ENCODE data around the gene BAHCC1. TPM values are rescaled to one million over a fixed set of nuclear protein-coding genes. Genes with fewer than 3 reads are reported as not detected.

The BAHCC1 gene
- total and polyA plus RNA-seq, 9 donors: 6.9 to 17.4 (median 14.7) TPM

DNA sequence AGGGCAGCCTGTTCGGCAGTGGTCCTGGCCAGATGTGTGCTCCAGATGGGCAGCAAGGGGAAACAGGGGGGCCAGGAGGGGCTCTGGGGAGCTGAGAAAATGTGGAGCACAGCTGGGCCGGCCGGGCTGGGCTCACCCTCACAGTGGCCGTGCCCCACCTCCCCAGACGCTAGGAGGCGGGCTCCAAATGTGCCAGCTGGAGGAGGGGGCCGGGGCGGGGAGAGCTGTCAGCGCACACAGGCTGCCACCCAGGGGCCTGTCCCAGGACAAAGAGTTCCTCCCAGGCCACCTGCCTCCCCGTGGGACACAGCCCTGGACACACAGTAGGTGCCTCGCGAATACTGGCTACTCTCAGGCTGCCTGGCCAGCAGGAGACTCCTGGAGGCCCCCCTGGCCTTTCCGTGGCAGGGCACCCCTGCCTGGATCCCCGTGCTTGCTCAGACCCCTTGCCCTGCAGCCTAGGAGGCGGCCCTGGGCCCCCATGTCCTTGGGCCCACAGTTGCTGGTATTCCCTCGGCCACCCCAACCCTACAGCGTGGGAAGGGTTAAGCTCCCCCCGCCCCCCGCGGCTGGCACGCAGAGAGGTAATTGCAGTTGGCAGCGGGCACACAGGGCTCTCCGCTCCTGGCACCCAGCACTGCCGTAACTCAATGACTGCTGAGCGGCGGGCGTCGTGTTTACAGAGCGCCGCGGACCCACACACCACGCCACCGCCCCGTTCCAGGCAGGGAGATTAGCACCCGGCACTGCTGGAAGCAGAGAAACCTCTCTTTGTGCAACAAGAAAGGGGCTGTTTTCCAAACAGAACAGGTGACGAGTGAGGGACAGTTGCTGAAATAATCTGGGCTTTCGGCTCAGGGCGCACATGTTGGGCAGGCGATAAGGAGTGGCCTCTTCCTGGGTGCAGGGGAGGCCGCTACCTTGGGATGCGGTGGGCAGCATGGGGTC lies 32.2 kb downstream of the BAHCC1 start:
- WGBS (ENCODE audit: insufficient coverage): 58% methylated on average over 34 of the region's 41 CpGs
- no peaks in the 10 kb centered on the region for H3K36me3 ChIP-seq (ENCODE audit: control insufficient read depth, insufficient read depth, low read length)
- peaks cover 75% of the 10 kb centered on the region for H3K4me1 ChIP-seq (ENCODE audit: control insufficient read depth, insufficient read depth, low read length)
- H3K9me3 ChIP-seq (replicated peaks; ENCODE audit: control insufficient read depth, low read depth, low read length): no peaks in the 10 kb centered on the region
- no peak overlapping the region for H3K4me3 ChIP-seq (ENCODE audit: low read length)
- DNase-seq: peak; percentile 86
- no peaks in the 10 kb centered on the region for H3K27me3 ChIP-seq (ENCODE audit: control insufficient read depth, insufficient read depth, low read length)
- H3K27ac ChIP-seq (ENCODE audit: low read length): peak overlapping the region; percentile 87

DNA sequence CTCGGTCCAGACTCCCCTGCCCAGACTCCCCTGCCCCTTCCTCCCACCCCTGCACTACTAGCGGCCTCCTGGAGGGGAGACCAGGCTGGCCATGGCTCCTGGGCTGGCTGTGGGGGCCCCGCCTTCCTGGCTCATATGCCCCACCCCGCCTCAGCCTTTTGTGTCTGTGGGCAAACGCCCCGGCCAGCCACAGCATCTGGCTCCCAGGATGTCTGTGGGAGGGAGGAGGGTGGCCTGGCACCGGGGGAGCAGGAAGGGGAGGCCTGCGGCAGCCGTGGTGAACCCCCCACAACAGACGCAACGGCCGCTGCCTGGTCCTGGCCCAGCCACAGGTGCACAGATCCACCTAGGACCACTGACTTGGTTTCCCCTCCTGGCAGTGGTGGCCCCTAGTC lies 32.9 kb downstream of the BAHCC1 start:
- WGBS (ENCODE audit: insufficient coverage): 74% methylated on average over 5 of the region's 12 CpGs
- Histone ChIP-seq H3K4me1 (ENCODE audit: control insufficient read depth, insufficient read depth, low read length) (peaks cover 73% of the 10 kb centered on the region), H3K27me3 (ENCODE audit: control insufficient read depth, insufficient read depth, low read length) (no peaks in the 10 kb centered on the region), H3K27ac (ENCODE audit: low read length) (peak overlapping the region; percentile 87), H3K36me3 (ENCODE audit: control insufficient read depth, insufficient read depth, low read length) (no peaks in the 10 kb centered on the region), H3K9me3 (replicated peaks; ENCODE audit: control insufficient read depth, low read depth, low read length) (no peaks in the 10 kb centered on the region), H3K4me3 (ENCODE audit: low read length) (no peak overlapping the region)
- DNase-seq: no peak

DNA sequence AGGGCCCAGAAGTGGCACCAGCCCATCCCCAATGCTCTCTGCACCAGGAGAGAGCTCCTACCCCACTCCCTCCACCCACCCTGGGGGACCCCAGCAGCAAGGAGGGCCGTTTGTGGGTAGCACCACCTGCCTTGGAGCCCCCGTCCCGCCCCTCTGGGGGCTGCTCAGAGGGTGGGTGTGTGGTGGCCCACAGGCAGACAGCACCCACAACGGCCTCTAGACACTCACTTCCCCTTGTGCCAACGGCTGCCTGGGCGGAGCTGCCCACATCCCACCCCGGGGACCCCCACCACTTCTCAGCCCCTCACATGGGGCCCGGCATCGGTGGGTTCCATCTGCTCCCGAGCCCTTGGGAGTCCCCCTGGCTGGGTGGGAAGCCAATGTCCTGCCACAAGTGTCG lies 33.3 kb downstream of the BAHCC1 start:
- Histone ChIP-seq H3K27ac (ENCODE audit: low read length) (no peak overlapping the region), H3K36me3 (ENCODE audit: control insufficient read depth, insufficient read depth, low read length) (no peaks in the 10 kb centered on the region), H3K4me1 (ENCODE audit: control insufficient read depth, insufficient read depth, low read length) (peaks cover 73% of the 10 kb centered on the region), H3K9me3 (replicated peaks; ENCODE audit: control insufficient read depth, low read depth, low read length) (no peaks in the 10 kb centered on the region), H3K4me3 (ENCODE audit: low read length) (no peak overlapping the region), H3K27me3 (ENCODE audit: control insufficient read depth, insufficient read depth, low read length) (no peaks in the 10 kb centered on the region)
- DNase-seq: no peak
- WGBS (ENCODE audit: insufficient coverage): 62% methylated on average over 4 of the region's 11 CpGs

DNA sequence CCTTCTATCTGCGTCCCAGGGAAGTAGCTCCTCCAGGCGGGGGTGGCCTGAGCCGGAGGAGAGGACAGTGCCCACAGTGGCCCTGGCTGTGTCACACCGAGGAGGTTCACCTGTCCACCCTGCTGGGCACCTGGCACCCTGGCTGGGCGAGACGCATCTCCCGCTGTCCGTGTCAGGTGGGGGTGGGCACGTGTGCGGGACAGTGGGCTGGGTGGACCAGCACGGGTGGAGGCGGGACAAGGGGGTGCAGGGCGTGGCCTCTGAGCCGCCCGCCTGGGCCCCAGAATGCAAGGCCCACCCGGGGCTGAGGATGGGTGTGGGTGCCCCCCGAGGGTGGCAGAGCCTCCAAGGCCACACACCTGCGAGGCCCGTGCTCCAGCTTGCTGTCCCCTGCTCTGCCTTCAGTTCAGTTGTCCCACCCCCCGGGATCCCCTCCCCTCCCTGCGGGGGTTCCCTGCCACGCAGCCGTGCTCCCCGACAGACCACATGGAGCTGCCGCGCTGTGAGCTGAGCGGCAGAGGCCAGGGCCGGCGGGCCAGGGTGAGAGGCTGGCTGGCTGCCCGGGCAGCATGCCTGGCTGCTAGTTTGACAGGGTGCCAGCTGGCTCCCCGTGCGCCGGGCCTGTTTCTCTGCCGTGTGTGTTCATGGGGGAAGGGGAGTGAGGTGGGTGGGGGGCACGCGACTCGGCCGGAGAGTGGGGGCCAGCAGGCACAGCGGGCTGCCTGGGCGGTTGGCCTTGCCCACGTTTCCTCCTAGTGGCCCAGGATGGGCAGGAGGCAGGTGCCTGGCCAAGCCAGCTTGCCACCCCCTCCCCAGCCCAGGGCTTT lies 33.9 kb downstream of the BAHCC1 start:
- Histone ChIP-seq H3K4me3 (ENCODE audit: low read length) (no peak overlapping the region), H3K4me1 (ENCODE audit: control insufficient read depth, insufficient read depth, low read length) (peaks cover 73% of the 10 kb centered on the region), H3K9me3 (replicated peaks; ENCODE audit: control insufficient read depth, low read depth, low read length) (no peaks in the 10 kb centered on the region), H3K36me3 (ENCODE audit: control insufficient read depth, insufficient read depth, low read length) (no peaks in the 10 kb centered on the region), H3K27me3 (ENCODE audit: control insufficient read depth, insufficient read depth, low read length) (no peaks in the 10 kb centered on the region), H3K27ac (ENCODE audit: low read length) (peak overlapping the region; percentile 47)
- peak; percentile 83 for DNase-seq
- WGBS (ENCODE audit: insufficient coverage): 32% methylated on average over 23 of the region's 41 CpGs

DNA sequence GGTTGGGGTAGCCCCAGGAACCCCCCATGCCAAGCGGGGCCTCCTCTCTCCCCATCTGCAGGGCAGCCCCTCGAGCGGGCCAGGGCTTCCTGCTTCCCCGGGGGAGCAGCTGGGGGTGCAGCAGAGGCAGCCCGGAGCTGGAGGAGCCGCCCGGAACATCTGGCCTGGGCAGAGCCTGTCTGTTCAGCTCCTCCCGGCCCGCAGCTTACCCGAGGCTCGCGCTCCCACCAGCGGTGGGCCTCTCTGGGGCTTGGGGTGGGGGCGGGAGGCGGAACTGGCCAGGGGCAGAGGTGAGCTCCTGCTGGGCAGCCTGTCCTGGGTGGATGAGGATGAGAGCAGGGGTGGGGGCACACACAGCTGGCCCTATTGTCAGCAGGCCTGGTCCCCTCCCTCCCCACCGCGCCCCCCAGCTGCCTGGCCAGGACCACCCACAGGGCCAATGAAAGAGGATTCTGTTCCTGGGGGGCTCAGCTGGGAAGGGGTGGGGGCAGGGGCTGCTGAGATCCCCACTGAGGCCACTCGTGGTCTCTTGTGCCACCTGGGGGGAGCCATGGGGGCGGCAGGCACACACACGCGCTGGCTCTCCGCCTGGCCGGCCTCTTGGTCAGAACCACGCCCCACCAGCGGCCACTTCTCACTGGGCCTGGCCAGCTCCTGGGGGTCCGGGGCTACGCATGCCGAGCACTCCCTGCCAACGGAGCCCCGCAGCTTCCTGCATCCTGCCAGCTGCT lies 34.7 kb downstream of the BAHCC1 start:
- no peaks in the 10 kb centered on the region for H3K27me3 ChIP-seq (ENCODE audit: control insufficient read depth, insufficient read depth, low read length)
- H3K4me3 ChIP-seq (ENCODE audit: low read length): no peak overlapping the region
- DNase-seq: peak; percentile 84
- no peaks in the 10 kb centered on the region for H3K9me3 ChIP-seq (replicated peaks; ENCODE audit: control insufficient read depth, low read depth, low read length)
- H3K36me3 ChIP-seq (ENCODE audit: control insufficient read depth, insufficient read depth, low read length): no peaks in the 10 kb centered on the region
- H3K4me1 ChIP-seq (ENCODE audit: control insufficient read depth, insufficient read depth, low read length): peaks cover 80% of the 10 kb centered on the region
- peak overlapping the region; percentile 47 for H3K27ac ChIP-seq (ENCODE audit: low read length)
- WGBS (ENCODE audit: insufficient coverage): 20% methylated on average over 20 of the region's 30 CpGs

DNA sequence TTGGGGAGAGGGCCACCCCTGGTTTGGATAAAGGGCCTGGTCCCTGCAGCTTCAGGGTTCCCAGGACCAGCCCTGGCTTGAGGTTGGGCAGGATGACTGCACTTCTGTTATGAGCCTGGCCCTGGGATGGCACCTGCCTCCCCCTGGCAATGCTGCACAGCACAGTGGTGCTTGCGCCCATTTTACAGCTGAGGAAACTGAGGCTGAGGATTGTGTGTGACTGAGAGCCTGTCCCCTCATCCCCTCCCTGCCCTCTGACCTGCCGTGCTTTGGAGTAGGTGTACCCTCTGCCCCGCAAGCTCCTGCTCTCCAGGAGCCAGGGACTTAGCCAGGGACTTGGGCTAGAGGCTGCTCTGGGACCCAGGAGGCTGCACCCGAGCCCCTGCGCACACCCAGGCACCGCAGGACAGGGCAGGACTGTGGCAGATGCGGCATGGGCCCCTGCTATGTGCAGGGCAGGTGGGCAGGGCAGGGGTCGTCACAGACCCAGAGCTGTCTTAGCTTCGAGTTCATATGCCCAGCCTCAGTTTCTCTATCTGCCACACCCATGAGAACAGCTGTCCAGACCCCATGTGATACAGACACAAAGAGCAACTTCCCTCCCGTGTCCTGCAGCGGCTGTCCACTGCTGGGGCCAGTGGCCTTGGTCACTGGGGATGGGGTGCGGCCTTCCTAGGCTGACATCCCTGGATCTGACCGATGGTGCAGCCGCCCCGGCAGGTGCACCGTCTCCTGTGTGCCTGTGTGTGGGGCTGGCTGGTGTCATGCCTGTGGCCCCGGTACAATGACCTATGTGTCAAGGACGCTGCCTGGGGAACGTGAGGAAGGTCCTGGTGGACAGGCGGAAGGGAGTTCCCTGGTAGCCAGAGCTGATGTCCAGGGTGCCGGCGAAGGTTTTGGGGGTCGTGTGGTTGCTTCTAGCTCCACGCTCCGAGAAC lies 36.6 kb downstream of the BAHCC1 start:
- H3K4me1 ChIP-seq (ENCODE audit: control insufficient read depth, insufficient read depth, low read length): peaks cover 92% of the 10 kb centered on the region

DNA sequence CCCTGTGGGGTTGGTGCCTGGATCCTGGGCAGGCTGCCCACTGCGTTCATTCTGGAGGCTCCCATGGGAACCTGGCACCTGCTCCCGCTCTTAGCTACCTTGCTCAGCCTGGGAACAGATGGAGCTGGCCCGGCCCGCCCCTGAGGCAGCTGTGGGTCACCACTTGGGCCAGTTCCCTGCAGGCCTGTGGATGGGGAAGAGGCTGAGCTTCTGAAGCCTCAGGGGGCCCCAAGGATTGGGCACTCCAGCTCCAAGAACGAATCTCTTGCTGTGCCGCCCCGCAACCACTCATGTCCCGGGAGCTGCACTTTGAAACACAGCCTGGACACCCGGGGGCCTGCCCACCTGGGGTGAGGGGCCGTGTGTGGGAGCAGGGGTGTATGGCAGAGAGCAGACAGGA lies 37.7 kb downstream of the BAHCC1 start:
- peaks cover 92% of the 10 kb centered on the region for H3K4me1 ChIP-seq (ENCODE audit: control insufficient read depth, insufficient read depth, low read length)
- H3K9me3 ChIP-seq (replicated peaks; ENCODE audit: control insufficient read depth, low read depth, low read length): no peaks in the 10 kb centered on the region
- no peaks in the 10 kb centered on the region for H3K27me3 ChIP-seq (ENCODE audit: control insufficient read depth, insufficient read depth, low read length)
- no peak overlapping the region for H3K27ac ChIP-seq (ENCODE audit: low read length)
- H3K36me3 ChIP-seq (ENCODE audit: control insufficient read depth, insufficient read depth, low read length): no peaks in the 10 kb centered on the region
- WGBS (ENCODE audit: insufficient coverage): 48% methylated on average over 8 of the region's 10 CpGs
- no peak overlapping the region for H3K4me3 ChIP-seq (ENCODE audit: low read length)
- no peak for DNase-seq

More for the DNA sequence above, 36.6 kb downstream of the BAHCC1 start:
- no peak overlapping the region for H3K27ac ChIP-seq (ENCODE audit: low read length)
- H3K4me3 ChIP-seq (ENCODE audit: low read length): no peak overlapping the region
- no peak for DNase-seq
- H3K9me3 ChIP-seq (replicated peaks; ENCODE audit: control insufficient read depth, low read depth, low read length): no peaks in the 10 kb centered on the region
- no peaks in the 10 kb centered on the region for H3K27me3 ChIP-seq (ENCODE audit: control insufficient read depth, insufficient read depth, low read length)
- WGBS (ENCODE audit: insufficient coverage): 87% methylated on average over 19 of the region's 25 CpGs
- no peaks in the 10 kb centered on the region for H3K36me3 ChIP-seq (ENCODE audit: control insufficient read depth, insufficient read depth, low read length)

DNA sequence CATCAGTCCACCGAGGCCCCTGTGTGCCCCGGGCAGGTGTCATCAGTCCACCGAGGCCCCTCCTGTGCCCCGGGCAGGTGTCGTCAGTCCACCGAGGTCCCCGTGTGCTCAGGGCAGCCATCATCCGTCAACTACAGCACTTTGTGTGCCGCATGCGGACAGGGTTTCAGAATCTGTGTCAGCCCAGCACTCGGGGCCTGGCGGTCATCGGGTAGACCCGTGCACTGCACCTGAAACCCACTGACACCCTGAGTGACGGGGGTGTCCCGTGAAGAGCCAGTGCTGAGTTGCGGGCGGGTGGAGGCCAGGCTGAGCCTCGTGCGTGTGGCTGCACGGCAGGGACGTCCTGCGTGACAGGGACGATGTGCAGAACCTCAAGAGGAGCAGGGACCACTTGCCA lies 38.4 kb downstream of the BAHCC1 start:
- H3K4me3 ChIP-seq (ENCODE audit: low read length): no peak overlapping the region
- WGBS (ENCODE audit: insufficient coverage): 85% methylated on average over 24 of the region's 24 CpGs
- H3K27ac ChIP-seq (ENCODE audit: low read length): no peak overlapping the region
- no peaks in the 10 kb centered on the region for H3K27me3 ChIP-seq (ENCODE audit: control insufficient read depth, insufficient read depth, low read length)
- no peaks in the 10 kb centered on the region for H3K9me3 ChIP-seq (replicated peaks; ENCODE audit: control insufficient read depth, low read depth, low read length)
- H3K36me3 ChIP-seq (ENCODE audit: control insufficient read depth, insufficient read depth, low read length): no peaks in the 10 kb centered on the region
- H3K4me1 ChIP-seq (ENCODE audit: control insufficient read depth, insufficient read depth, low read length): peaks cover 92% of the 10 kb centered on the region
- no peak for DNase-seq

DNA sequence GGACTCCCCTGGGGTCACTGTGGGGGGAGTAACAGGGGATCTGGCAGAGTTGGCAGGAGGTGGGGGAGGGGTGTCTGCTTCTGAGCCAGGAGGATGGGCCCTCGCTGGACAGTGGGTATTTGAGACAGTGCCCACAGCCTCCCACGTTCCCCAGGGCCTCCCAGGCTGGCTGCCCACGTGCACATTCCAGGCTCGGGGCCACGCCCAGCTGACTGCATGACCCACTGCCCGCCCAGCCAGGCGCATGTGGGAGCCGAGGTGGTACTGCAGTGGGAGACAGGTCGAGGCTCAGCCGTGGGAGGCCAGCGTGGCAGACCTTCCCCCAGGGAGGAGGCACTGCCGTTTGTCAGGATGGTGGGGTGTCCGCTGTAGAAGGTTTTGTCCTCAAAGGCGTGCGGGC lies 38.8 kb downstream of the BAHCC1 start:
- no peak overlapping the region for H3K4me3 ChIP-seq (ENCODE audit: low read length)
- DNase-seq: no peak
- peaks cover 88% of the 10 kb centered on the region for H3K4me1 ChIP-seq (ENCODE audit: control insufficient read depth, insufficient read depth, low read length)
- H3K27ac ChIP-seq (ENCODE audit: low read length): no peak overlapping the region
- 62% methylated on average over 12 of the region's 15 CpGs for WGBS (ENCODE audit: insufficient coverage)
- no peaks in the 10 kb centered on the region for H3K36me3 ChIP-seq (ENCODE audit: control insufficient read depth, insufficient read depth, low read length)
- no peaks in the 10 kb centered on the region for H3K27me3 ChIP-seq (ENCODE audit: control insufficient read depth, insufficient read depth, low read length)
- H3K9me3 ChIP-seq (replicated peaks; ENCODE audit: control insufficient read depth, low read depth, low read length): no peaks in the 10 kb centered on the region

Data from muscle of leg (tissue), 11 donors.